GM18517 (cell line): ENCODE data around the gene RABGEF1.
A peak's percentile ranks its signal among the peaks of the same experiment; 100 is the strongest.
"Not testable (repeated sequence)": the region's sequence is repeated elsewhere in the genome, so short reads cannot be mapped to it uniquely, and the experiment has no call there.

Source experiments
- ATAC-seq: cut with Tn5 transposase; IDR thresholded peaks from one replicate; pipeline ENCODE4 v1.9.1; 2021; ENCODE audit warnings: mild to moderate bottlenecking, moderate library complexity; ENCODE audit not compliant: unreplicated experiment

The RABGEF1 gene

DNA sequence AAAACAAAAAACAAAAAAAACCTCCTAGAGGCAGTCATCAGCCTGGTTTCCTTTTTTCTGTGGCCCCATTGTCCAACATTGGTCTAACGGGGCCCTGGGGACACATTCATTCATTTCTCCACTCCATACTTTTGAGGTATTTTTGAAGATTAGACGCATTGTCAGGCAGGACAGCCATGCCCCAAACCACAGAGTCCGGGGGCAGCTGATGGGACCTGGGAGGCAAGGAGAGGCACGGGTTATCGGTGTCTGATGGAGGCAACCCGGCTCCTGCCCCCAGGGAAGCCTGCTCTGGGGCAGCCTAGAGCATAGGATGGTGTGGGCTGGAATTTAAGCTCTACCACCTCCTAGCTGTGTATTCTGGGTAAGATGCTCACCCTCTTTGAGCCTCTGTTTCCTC lies 6.5 kb upstream of the RABGEF1 start:
- ATAC-seq, result no peak

DNA sequence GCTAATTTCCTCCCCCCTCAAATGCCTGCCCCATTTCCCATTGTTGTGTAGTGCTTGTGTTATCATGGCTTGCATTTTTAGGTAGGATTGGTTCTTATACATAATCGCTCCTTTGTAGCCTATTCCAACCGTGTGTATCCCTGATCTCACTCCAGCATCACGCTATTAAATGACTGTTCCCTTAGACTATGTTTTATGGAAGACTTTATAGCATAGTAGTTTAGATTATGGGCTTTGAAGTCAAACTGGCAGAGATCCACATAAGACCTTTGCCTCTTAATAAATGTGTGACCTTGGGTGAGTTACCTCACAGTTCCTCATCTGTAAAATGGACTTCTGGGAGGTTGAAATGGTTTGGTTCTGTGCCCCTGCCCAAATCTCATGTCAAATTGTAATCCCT lies 5.4 kb upstream of the RABGEF1 start:
- ATAC-seq, result no peak

DNA sequence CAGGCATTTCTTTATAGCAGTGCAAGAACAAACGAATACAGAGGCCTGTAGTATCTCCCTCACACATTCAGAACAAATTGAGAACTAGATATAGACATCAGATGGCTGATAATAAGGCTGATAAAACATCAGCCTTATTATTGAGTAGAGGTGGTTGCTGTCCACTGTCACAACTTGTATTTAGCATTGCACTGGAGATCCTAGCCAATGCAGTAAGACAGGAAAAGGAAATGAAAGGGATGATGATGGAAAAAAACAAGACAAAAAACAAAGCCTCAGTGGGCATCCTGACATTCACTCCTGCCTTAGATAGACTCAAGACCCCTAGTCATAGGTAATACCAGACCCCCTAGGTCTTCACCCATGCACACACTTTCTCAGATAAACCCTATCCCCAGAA lies 4.7 kb upstream of the RABGEF1 start:
- no peak for ATAC-seq

DNA sequence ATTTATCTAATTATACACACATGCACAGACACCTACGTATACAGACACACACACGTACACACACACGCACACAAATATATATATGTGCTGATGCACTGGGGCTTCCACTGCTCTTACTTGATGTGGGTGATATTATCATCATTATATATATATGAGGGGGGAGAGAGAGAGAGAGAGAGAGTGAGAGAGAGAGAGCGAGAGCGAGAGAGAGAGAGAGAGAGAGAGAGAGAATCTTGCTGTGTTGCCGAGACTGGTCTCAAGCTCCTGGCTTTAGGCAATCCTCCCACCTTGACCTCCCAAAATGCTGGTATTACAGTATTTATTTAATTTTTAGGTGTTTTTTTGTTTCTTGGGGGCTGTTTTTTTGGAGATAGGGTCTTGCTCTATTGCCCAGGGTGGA lies 3.6 kb upstream of the RABGEF1 start:
- no peak for ATAC-seq

DNA sequence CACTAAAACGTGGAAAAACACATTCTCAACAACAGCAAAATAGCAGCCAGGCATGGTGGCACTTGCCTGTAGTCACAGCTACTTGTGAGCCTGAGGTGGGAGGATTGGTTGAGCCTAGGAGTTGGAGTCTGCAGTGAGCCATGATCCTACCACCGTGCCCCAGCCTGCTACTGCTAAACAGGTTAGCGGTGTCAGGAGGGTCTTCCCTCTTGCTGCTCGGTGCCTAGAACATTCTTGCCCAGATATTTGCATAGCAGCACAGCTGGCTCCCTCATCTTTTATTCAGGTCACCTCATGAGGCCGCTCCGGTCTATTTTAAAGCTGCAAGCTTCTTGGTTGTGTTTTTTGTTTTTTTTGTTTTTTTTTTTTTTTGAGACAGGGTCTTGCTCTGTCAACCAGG lies 2.9 kb upstream of the RABGEF1 start:
- ATAC-seq, result no peak

DNA sequence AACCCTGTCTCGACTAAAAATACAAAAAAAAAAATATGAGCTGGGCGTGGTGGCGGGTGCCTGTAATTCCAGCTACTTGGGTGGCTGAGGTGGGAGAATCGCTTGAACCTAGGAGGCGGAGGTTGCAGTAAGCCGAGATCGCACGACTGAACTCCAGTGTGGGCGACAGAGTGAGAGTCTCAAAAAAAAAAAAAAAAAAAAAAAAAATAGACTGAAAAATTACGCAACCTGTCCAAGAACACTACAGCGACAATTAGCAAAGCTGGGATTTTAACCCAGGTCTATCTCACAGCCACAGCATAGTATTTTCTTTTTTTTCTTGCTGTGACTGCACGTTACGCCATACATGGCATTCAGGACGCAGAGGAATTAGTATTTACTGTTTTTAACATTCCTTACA lies 1.1 kb upstream of the RABGEF1 start:
- ATAC-seq, result no peak

DNA sequence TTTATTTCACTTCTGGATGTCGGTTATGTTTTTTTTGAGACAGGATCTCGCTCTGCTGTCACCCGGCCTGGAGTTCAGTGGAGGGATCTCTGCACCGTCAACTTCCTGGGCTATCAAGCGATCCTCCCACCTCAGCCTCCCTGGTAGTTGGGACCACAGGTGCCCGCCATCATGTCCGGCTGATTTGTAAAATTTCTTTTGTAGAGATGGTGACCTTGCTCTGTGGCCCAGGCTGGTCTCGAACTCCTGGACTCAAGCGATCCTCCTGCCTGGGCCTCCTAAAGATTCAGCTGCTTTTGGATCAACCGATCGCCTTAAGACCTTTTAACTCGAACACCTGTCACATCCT lies 606 bp upstream of the RABGEF1 start:
- ATAC-seq, result no peak

DNA sequence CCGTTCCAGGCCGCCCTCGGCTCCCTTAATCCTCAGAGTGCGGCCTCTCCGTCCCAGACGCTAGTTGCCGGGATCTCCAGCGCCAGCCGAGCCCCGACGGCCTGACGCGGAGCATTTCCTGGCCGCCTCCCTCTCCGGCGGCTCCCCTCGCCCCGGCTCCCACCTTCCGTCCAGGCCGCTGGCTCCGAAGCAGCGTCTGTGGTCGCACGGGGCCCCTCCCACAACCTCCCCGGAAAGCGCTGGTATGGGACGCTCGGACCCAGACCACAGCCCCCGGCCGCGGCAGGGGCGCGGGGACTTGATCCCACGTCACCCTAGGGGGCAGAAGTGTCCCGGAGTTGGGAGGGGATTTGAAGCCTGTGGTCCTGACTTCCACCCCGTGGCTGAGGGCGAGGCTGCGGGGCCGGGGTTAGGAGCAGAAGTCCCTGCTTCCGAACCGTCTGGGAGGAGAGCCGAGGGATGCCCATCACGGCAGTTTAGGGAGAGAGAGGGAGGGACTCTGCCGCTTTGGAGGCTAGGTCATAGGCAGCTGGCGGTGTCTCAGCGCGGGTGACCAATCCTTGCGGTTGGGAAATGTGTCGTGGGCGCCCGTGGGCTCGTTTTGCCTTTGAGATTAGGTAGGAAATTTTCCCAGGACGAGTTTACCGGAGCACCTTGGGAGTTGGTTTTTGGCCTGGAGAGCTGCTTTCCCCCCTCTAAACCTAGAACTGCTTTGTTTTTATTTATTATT lies 612 bp downstream of the RABGEF1 start:
- ATAC-seq, result peak; percentile 26

DNA sequence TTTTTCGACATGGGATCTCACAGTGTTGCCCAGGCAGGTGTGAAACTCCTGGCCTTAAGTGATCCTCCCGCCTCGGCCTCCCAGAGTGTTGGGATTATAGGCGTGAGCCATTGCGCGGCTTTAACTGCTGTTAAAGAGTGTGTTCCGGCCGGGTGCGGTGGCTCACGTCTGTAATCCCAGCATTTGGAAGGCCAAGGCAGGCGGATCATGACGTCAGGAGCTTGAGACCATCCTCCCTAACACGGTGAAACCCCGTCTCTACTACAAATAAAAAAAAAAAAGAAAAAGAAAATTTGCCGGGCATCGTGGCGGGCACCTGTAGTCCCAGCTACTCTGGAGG lies 1.1 kb downstream of the RABGEF1 start:
- no peak for ATAC-seq

DNA sequence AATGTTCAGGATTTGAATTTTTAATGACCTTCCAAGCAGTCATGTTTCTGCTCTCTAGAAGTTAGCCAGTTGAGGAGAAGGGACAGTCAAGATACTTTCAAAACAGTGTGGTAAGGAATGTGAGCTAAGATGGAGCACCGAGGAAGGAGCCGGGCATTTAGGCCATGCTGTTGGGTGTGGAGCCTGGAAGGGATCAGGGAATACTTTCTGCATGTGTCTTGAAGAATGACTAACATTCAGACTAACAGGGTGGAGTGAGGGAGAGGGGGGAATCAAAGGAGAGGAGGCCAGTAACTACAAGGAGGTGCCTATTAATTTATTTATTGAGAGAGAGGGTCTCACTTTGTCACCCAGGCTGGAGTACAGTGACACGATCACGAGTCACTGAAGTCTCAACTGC lies 1.8 kb downstream of the RABGEF1 start:
- ATAC-seq, result not testable (repeated sequence)

DNA sequence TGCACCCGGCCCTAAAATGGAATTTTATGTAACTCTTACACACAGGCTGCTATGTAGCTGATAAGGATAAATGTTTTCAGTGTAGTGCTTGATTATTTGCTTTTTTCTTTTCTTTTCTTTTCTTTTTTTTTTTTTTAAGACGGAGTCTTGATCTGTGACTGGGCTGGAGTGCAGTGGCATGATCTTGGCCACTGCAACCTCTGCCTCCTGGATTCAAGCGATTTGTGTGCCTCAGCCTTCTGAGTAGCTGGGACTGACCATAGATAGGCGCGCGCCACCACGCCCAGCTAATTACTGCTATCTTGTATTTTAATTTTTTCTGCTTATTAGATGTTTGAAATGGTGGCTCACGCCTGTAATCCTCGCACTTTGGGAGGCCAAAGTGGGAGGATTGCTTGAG lies 3.4 kb downstream of the RABGEF1 start:
- ATAC-seq, result no peak

DNA sequence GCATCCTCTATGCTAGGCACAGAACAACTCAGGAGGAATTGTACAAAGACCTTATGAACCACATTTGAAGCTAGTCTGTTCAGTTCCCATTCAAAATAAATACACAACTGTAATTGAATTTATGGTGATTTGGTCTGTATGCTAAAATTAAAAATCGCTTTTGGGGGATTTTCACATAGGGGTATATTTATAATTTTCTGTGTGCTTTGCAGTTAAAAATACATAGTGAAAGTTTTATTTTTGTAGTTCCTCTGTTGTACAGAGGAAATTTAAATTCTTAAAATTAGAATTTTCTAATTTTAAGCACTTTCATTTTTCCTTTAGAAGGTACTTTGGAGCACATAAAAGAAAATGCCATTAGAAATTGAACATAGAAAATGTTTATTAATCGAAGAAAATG lies 6.9 kb downstream of the RABGEF1 start:
- ATAC-seq, result no peak

DNA sequence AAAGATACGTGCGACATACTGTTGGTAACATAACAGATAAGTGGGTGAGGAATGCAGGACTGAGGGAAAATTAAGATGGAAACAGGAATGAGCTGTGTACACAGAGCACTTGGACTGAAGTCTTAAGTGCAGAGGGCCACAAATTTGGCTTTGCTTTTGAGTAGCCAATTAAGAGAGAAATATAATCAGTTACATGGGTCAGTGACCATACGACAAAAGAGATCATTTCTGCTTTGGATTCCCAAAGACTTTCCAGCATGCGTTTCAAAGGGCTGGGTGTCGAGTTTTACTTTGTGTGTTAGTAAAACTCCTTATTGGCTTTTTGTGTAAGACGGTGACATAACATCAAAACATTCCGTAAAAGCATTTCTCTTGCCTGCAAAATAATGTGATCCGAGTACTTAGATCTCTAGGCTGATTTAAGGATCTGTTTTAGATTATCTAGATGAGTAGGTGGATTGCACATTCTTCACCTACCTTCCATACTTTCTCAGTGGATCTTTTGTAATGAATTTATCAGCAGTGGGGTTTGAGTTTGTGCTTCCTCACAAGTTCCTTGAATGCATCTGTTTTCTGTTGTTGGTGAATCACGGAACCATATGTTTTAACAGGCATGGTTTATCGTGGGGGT lies 7.5 kb downstream of the RABGEF1 start:
- no peak for ATAC-seq

DNA sequence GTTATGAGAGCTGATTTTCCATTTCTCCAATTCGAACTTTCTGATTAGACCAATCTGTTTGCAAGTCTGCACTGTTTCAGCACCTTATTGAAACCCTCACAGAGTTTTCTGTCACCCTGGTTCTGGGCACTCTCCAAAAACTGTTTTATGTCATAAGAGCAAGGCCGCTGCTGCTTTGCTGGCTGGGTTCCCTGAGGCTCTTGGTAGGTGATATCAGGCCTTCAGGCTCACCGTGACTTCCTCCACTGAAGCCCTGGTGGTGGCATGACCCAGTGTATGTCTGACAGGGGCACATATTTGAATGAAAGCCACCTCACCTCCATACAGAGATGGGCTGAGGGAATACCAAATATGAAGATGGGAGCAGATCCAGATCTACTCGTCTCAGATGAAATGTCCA lies 8.3 kb downstream of the RABGEF1 start:
- ATAC-seq, result no peak

DNA sequence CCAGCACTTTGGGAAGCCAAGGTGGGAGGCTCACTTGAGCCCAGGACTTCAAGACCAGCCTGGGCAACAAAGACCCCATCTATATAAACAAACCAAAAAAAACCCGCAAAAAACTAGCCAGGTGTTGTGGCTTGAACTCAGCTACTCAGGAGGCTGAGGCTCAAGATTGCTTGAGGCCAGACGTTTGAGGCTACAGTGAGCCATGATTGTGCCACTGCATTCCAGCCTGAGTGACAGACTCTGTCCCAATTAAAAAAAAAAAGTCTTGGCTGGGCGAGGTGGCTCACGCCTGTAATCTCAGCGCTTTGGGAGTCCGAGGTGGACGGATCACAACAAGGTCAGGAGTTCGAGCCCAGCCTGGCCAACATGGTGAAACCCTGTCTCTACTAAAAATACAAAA lies 11.4 kb downstream of the RABGEF1 start:
- ATAC-seq, result no peak

DNA sequence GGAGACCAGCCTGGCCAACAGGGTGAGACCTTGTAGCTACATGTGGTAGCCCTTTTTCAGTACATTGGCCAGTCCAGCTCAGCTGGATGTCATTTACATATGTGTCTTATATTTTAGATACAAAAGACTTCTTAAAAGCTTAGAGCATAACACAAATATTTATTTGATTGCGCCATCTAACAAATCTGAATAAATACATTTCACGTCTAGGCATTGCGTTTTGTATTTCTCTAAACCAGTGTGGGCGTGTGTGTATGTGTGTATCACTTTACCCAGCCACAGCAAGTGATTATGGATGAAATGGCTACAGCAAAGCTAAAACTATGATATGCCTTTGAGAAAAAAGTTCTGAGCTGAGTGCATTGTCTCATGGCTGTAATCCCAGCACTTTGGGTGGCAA lies 14.0 kb downstream of the RABGEF1 start:
- no peak for ATAC-seq

DNA sequence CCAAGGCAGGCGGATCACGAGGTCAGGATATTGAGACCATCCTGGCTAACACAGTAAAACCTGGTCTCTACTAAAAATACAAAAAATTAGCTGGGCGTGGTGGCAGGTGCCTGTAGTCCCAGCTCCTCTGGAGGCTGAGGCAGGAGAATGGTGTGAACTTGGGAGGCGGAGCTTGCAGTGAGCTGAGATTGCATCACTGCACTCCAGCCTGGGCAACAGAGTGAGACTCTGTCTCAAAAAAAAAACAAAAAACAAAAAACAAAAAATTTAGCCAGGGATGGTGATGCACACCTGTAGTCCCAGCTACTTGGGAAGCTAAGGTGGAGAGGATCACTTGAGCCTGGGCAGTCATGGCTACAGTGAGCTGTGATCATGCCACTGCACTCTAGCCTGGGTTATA lies 14.5 kb downstream of the RABGEF1 start:
- ATAC-seq, result not testable (repeated sequence)

DNA sequence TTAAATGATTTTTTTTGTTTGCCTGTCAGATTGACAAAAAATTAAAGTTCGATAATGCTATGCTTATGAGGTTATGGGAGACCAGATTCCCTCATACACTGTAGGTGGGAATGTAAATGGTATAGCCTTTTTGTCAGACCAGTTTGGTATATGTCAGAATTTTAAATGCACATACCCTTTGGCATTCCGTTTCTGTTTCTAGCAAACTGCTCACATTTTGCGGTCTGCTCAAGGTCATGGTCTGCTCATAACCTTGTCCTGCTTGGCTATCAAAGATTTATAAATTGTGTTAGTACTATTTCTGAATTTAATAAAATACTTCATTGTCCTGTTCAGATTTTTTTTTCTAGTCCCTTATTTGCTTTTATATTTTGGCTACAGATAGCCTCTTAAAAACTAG lies 15.7 kb downstream of the RABGEF1 start:
- not testable (repeated sequence) for ATAC-seq

DNA sequence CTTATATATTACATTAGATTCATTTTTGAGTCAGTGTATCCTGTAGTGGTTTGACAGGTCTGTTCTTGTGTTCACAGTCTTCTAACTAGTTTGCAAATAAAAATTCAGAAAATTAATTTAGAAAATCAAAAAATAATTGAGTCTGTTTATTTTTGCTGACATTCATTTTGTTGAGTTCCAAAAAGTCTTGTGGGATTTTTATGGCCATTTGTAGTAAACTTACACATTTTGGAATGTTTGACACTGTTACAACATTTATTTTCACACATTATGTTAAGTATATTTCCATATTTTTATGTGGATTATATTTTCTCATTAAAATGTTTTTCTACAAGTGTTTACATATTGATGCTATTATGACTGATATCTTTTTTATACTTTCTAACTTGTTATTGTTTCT lies 16.4 kb downstream of the RABGEF1 start:
- ATAC-seq, result no peak

DNA sequence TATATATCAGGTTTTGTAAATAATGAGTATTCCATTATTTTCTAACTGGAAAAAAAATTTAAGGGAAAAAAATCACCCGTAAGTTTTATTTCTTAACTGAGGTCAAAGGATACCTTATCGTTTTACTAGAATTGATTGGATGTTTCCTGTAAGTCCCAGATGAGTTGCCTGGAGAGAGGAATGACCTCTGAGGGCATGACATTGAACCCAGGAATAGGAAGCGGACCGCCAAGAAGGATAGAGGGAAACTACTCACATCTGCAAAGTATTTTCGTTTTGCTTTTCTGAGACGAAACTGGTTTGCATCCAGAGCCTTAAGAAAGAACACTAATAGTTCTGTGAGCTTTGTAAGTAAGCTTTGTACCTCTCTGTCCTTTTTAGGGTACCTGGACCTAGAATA lies 17.4 kb downstream of the RABGEF1 start:
- no peak for ATAC-seq

DNA sequence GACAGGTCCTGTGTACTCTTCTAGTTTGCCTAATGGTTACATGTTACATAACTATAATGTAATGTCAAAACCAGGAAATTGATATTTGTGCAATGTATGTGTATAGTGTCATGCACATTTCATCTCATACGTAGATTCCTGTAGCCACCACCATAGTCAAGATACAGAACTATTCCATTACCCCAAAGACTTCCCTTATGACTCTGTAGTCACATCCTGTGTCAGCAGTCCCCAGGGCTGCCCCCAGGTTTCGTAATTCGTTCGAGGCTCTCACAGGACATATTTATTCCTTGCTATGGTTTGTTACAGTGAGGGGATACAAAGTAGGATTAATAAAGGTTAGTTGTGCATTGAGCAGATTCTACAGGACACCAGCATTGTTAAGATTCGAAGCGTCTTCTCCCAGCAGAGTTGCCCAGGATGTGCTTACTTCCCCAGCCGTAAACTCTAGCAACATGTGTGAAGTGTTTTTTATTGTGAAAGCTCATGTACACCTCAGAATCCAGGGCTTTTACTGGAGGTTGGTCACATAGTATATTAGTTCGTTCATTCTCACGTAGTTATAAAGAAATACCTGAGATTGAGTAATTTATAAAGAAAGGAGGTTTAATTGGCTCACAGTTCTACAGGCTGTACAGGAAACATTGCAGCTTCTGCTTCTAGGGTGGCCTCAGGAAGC lies 18.6 kb downstream of the RABGEF1 start:
- peak; percentile 83 for ATAC-seq

DNA sequence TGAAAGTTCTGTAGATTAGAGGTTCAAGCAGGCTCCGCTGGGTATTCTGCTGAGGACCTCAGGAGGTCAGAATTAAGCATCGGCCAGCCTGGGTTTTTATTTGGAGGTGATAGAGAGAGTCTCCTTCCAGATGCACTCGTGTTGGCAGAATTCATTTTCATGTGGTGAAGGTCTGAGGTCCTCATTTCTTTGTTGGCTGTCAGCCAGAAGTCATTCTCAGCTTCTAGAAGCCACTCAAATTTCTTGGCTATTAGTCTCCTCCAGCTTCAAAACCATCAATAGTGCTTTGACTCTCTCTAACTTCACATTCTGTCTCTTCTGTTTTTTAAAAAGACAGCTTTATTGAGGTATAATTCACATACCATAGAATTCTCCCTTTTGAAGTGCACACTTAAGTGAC lies 22.6 kb downstream of the RABGEF1 start:
- not testable (repeated sequence) for ATAC-seq
